Skin epidermis (tissue), 12 donors: ENCODE measurements around the gene VANGL1.

Experiments used
- H3K27ac ChIP-seq, 21 experiments: fragments of 200-600 bp; sonication (generic) in 11 of 21; one replicate each; pipeline ENCODE4 v1.5.0; 2020; ENCODE audit warnings: mild to moderate bottlenecking in 3 of 21, inconsistent platforms in 2 of 21, moderate library complexity in 2 of 21
- H3K4me3 ChIP-seq, 7 experiments: fragments of 200-600 bp; sonication (generic) in 2 of 7; one replicate each; pipeline ENCODE4 v1.5.0; 2020; ENCODE audit warnings: inconsistent platforms in 2 of 7, mild to moderate bottlenecking in 2 of 7, moderate library complexity in 1 of 7

Gene VANGL1

GRCh38 chr1:115685029-115685705 is 43.4 kb downstream of the VANGL1 start:
- H3K4me3 ChIP-seq: no peak overlapping the region
- no peak overlapping the region for H3K27ac ChIP-seq

GRCh38 chr1:115687744-115688143 is 46.0 kb downstream of the VANGL1 start:
- no peak overlapping the region for H3K4me3 ChIP-seq
- H3K27ac ChIP-seq: no peak overlapping the region

GRCh38 chr1:115690972-115691371 is 49.2 kb downstream of the VANGL1 start:
- Histone ChIP-seq H3K4me3 (no peak overlapping the region), H3K27ac (no peak overlapping the region)

GRCh38 chr1:115692224-115692623 is 50.5 kb downstream of the VANGL1 start:
- no peak overlapping the region for H3K4me3 ChIP-seq
- no peak overlapping the region for H3K27ac ChIP-seq

GRCh38 chr1:115694805-115695204 is 53.0 kb downstream of the VANGL1 start:
- Histone ChIP-seq H3K27ac (no peak overlapping the region), H3K4me3 (no peak overlapping the region)

GRCh38 chr1:115697619-115698018 is 55.8 kb downstream of the VANGL1 start:
- Histone ChIP-seq H3K27ac (no peak overlapping the region), H3K4me3 (no peak overlapping the region)

GRCh38 chr1:115701090-115701489 is 59.3 kb downstream of the VANGL1 start:
- H3K4me3 ChIP-seq: no peak overlapping the region
- H3K27ac ChIP-seq: no peak overlapping the region

- no peak overlapping the region for H3K4me3 ChIP-seq
- H3K27ac ChIP-seq: no peak overlapping the region
Measured at GRCh38 chr1:115702959-115703358, 61.2 kb downstream of the VANGL1 start.

- Histone ChIP-seq H3K4me3 (no peak overlapping the region), H3K27ac (no peak overlapping the region)
Measured at GRCh38 chr1:115705085-115705951, 63.5 kb downstream of the VANGL1 start.

GRCh38 chr1:115705963-115706362 is 64.2 kb downstream of the VANGL1 start:
- no peak overlapping the region for H3K27ac ChIP-seq

GRCh38 chr1:115706587-115707425 is 65.0 kb downstream of the VANGL1 start:
- H3K4me3 ChIP-seq: no peak overlapping the region
- no peak overlapping the region for H3K27ac ChIP-seq

More at GRCh38 chr1:115705963-115706362, 64.2 kb downstream of the VANGL1 start:
- no peak overlapping the region for H3K4me3 ChIP-seq

GRCh38 chr1:115710859-115711624 is 69.3 kb downstream of the VANGL1 start:
- no peak overlapping the region for H3K27ac ChIP-seq
- no peak overlapping the region for H3K4me3 ChIP-seq

- H3K27ac ChIP-seq: peak overlapping the region in 5 of 21 experiments; percentile 4 to 47 (median 45)
- no peak overlapping the region for H3K4me3 ChIP-seq
Measured at GRCh38 chr1:115712911-115713609, 71.3 kb downstream of the VANGL1 start.

GRCh38 chr1:115713906-115714305 is 72.1 kb downstream of the VANGL1 start:
- Histone ChIP-seq H3K4me3 (no peak overlapping the region), H3K27ac (peak overlapping the region in 5 of 21 experiments; percentile 4 to 67 (median 45))

GRCh38 chr1:115714572-115715141 is 72.9 kb downstream of the VANGL1 start:
- Histone ChIP-seq H3K4me3 (no peak overlapping the region), H3K27ac (peak overlapping the region in 4 of 21 experiments; percentile 9 to 67 (median 33))

- Histone ChIP-seq H3K4me3 (no peak overlapping the region), H3K27ac (no peak overlapping the region)
Measured at GRCh38 chr1:115717541-115717940, 75.8 kb downstream of the VANGL1 start.

GRCh38 chr1:115718011-115718754 is 76.4 kb downstream of the VANGL1 start:
- no peak overlapping the region for H3K27ac ChIP-seq

GRCh38 chr1:115719285-115719684 is 77.5 kb downstream of the VANGL1 start:
- no peak overlapping the region for H3K4me3 ChIP-seq
- no peak overlapping the region for H3K27ac ChIP-seq

More at GRCh38 chr1:115718011-115718754, 76.4 kb downstream of the VANGL1 start:
- no peak overlapping the region for H3K4me3 ChIP-seq
